Small intestine (tissue), 7 donors: ENCODE results near the gene PSD2. TPM values are rescaled to one million over a fixed set of nuclear protein-coding genes. Genes with fewer than 3 reads are reported as not detected.

ENCODE experiments used
- DNase-seq, 2 donors: peaks; one replicate each; pipeline versions ENCODE4 v3.0.0 to v3.0.0-alpha.2; 2013
- FAIRE-seq: peaks from 2 replicates; lab custom pipeline; 2012; peaks lifted over from hg19 to GRCh38; lab: Jason Lieb, UNC
- H3K27ac ChIP-seq, 3 donors: one replicate each; pipeline ENCODE4 v1.5.1; 2013; ENCODE audit warnings: low read length in 2 of 3, mild to moderate bottlenecking in 2 of 3, control low read depth in 1 of 3, inconsistent platforms in 1 of 3, low read depth in 1 of 3, moderate library complexity in 1 of 3
- H3K27me3 ChIP-seq, 3 donors: one replicate each; pipeline ENCODE4 v1.6.1; 2013; ENCODE audit warnings: low read length in 3 of 3, inconsistent platforms in 1 of 3; ENCODE audit not compliant: control insufficient read depth in 3 of 3, insufficient read depth in 3 of 3
- H3K36me3 ChIP-seq, 3 donors: one replicate each; pipeline ENCODE4 v1.6.1; 2013; ENCODE audit warnings: low read length in 3 of 3, inconsistent platforms in 1 of 3, low read depth in 1 of 3, mild to moderate bottlenecking in 1 of 3, moderate library complexity in 1 of 3; ENCODE audit not compliant: control insufficient read depth in 3 of 3, insufficient read depth in 2 of 3
- H3K4me1 ChIP-seq, 3 donors: one replicate each; pipeline ENCODE4 v1.6.1; 2013; ENCODE audit warnings: low read length in 2 of 3, inconsistent platforms in 1 of 3, low read depth in 1 of 3, mild to moderate bottlenecking in 1 of 3, moderate library complexity in 1 of 3; ENCODE audit not compliant: control insufficient read depth in 3 of 3, insufficient read depth in 2 of 3
- H3K4me3 ChIP-seq, 3 donors: one replicate each; pipeline ENCODE4 v1.5.1; 2013; ENCODE audit warnings: low read length in 3 of 3, control low read depth in 1 of 3, inconsistent platforms in 1 of 3, low read depth in 1 of 3, mild to moderate bottlenecking in 1 of 3, moderate library complexity in 1 of 3
- H3K9me3 ChIP-seq, 2 donors: one replicate each; pipeline ENCODE4 v1.6.1; 2013; ENCODE audit warnings: low read depth in 1 of 2, low read length in 1 of 2; ENCODE audit not compliant: control insufficient read depth in 2 of 2, insufficient read depth in 1 of 2
- WGBS, 3 donors: extraction: QIAGEN DNeasy Blood & Tissue Kit; methylation state at CpG; one replicate each; pipeline ENCODE4 v1.1.7; 2013; 5-methylcytosine and 5-hydroxymethylcytosine counted together
- polyA plus RNA-seq, 4 donors: library from polyadenylated mRNA; stranded (reverse) in 3 of 4; unstranded in 1 of 4; fragments of 200-250 nt in 3 of 4; fragments of 120-200 nt in 1 of 4; gene quantifications; one replicate each; pipeline versions ENCODE4 v1.2.1 to v1.2.3, GENCODE V29; 2013
- donor health status: healthy with polysubstance abuse.
- donor health status: control.
- donor health status: control.
- donor health status: Bipolar disorder and iron deficiency.
- donor health status: healthy.

Gene PSD2
- polyA plus RNA-seq, 4 donors = 0.12 to 0.34 TPM; not detected in 2

DNA sequence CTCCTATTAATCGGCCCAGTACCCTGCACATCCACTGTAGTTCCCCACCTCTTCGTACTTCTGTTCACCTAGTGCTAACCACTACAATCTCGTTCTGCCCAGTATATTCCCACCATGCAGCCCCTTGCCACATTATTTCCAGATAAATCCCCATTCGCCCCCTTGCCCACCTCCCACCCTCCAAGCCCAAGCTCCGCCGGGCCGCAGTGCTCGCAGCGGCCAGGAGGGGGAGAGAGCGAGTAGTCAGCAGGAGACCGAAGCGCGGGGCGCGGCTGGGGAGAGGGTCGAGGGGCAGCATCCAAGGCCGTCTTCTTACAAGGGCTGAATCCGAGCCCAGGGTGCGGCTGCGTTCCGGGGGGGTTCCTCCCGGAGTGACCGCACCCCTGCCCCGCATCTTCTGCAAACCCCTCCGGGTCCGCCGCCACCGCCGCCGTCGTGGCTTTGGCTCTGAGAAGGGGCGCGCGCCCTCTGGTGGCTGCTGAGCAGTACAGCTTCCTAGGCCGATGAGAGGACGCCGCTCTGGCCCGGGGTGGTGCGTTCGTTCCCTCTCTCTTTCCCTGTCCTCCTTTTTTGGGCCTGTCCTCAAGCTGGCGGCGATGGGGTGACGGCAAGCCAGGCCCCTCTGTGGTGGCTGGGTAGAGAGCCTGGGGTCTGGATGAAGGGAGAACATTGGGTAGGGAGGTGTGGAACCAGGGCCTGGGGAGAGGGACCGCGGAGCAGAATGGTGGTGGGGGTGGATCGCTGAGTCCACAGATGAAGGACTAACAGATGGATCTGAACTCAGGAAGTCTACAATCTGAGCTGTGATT is 30.0 kb upstream of the PSD2 start:
- Histone ChIP-seq H3K4me1 (peaks cover 0 to 16% (median 0%) of the 10 kb centered on the region in 3 donors), H3K4me3 (peak overlapping the region; percentile 43 to 53 (median 45)), H3K36me3 (no peaks in the 10 kb centered on the region), H3K27me3 (peaks cover 0 to 22% (median 17%) of the 10 kb centered on the region in 3 donors), H3K27ac (no peak overlapping the region), H3K9me3 (no peaks in the 10 kb centered on the region)
- DNase-seq (peak; percentile 72 to 89), FAIRE-seq (no peak)
- 8 to 12% (median 11%) methylated on average over 38 to 46 of the region's 46 CpGs for WGBS, 3 donors

DNA sequence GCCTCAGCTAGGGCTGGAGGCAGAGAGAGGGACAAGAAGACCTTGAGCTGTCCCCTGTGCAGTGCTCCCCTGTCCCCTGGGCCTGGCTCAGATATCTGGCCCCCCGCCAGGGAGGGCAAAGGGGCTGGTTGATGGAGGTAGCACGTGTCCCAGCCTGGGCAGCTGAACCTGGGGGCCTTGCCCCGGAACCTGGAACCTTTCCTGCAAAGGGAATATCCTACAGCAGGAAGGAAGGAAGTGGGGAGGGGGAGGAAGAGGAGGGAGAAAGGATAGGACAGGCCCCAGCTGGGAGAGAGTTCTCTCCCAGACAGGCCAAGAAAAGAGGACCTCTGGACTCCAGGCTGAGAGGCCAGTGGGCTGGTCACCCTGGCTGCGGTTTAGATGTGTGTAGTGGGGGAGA is 27.6 kb upstream of the PSD2 start:
- Histone ChIP-seq H3K4me3 (no peak overlapping the region), H3K36me3 (no peaks in the 10 kb centered on the region), H3K9me3 (no peaks in the 10 kb centered on the region), H3K27ac (no peak overlapping the region), H3K27me3 (peaks cover 0 to 22% (median 15%) of the 10 kb centered on the region in 3 donors), H3K4me1 (peaks cover 0 to 7% (median 0%) of the 10 kb centered on the region in 3 donors)
- WGBS, 3 donors = 23 to 64% (median 54%) methylated on average over 4 of the region's 4 CpGs
- DNase-seq (peak in 1 of 2 donors; percentile 20), FAIRE-seq (no peak)

DNA sequence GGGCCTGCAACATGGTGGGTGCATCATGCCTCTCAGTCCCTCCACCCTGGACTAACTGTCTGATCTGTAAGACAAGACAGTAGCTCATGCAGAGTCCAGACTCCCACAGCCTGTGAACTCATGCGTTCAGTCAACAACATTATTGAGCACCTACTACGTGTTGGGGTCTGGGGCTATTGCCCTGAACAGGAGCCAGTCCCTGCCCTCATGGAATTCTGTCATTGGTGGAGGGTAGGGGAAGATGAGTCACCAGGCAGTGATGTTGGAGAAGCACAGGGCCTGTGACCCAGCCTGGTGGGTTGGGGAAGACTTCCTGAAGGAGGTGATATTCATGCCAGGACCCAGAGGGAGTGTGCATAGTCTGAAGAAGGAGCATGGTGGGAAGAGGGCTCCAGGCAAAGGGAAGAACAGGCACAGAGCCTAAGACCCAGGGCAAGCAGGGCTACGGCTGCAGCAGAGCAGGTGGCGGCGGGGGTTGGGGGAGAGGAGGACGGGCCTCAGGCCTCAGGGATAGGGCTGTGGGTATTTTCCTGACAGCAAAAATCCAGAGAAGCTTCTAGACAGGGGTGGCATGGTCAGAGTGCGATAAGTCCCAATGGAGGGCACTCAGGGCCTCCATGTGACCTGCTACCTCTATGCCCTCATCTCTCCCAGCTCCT is 26.7 kb upstream of the PSD2 start:
- 90 to 94% (median 92%) methylated on average over 7 of the region's 7 CpGs for WGBS, 3 donors
- H3K36me3 ChIP-seq = no peaks in the 10 kb centered on the region
- no peak for DNase-seq
- FAIRE-seq = no peak
- H3K4me1 ChIP-seq = no peaks in the 10 kb centered on the region
- no peak overlapping the region for H3K27ac ChIP-seq
- H3K9me3 ChIP-seq = no peaks in the 10 kb centered on the region
- H3K4me3 ChIP-seq = no peak overlapping the region
- H3K27me3 ChIP-seq = peaks cover 0 to 15% (median 10%) of the 10 kb centered on the region in 3 donors

DNA sequence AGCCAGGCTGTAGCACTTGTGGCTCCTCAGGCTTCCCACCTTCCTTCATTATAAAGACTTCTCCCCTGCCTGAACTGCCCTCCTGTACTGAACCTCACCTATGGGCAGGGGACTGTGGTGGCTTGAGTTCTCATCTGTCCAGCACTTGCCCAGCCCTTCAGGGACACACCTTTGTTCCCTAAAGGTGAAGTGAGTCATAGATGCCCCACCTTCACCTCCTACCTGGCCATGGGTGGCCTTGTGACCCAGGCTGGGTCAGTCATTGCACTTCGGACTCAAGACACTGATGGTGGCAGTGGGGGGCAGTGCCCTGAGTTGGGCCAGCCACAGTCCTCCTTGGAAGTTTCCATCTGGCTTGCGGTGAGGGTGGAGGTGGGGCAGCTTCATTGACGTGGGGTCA is 26.1 kb upstream of the PSD2 start:
- Histone ChIP-seq H3K27ac (no peak overlapping the region), H3K4me3 (no peak overlapping the region), H3K27me3 (peaks cover 0 to 14% (median 6%) of the 10 kb centered on the region in 3 donors), H3K9me3 (no peaks in the 10 kb centered on the region), H3K4me1 (no peaks in the 10 kb centered on the region), H3K36me3 (no peaks in the 10 kb centered on the region)
- FAIRE-seq (no peak), DNase-seq (peak in 1 of 2 donors; percentile 60)
- 78 to 88% (median 83%) methylated on average over 3 of the region's 3 CpGs for WGBS, 3 donors

DNA sequence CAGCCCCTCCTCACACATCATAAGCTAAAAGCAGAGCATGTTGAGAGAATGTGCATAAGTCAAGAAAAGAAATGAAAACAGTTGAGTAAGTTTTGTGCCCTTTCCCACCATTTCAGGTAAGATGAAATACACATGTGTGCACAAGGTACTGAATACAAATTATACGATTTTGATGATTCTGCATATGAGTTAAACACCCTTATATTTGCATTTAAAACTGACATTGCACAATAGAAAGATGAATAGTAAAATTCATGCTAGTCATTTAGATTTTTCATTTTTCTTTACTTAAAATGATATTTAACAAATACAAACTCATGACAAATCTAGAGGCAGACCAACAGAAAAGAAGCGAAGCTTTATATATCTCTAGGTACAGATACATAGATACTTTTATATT is 24.9 kb upstream of the PSD2 start:
- no peaks in the 10 kb centered on the region for H3K9me3 ChIP-seq
- WGBS, 3 donors = 83 to 88% (median 88%) methylated on average over 2 of the region's 2 CpGs
- H3K27me3 ChIP-seq = peaks cover 0 to 10% (median 0%) of the 10 kb centered on the region in 3 donors
- no peaks in the 10 kb centered on the region for H3K4me1 ChIP-seq
- no peaks in the 10 kb centered on the region for H3K36me3 ChIP-seq
- H3K4me3 ChIP-seq = no peak overlapping the region
- FAIRE-seq = no peak
- no peak overlapping the region for H3K27ac ChIP-seq
- no peak for DNase-seq

DNA sequence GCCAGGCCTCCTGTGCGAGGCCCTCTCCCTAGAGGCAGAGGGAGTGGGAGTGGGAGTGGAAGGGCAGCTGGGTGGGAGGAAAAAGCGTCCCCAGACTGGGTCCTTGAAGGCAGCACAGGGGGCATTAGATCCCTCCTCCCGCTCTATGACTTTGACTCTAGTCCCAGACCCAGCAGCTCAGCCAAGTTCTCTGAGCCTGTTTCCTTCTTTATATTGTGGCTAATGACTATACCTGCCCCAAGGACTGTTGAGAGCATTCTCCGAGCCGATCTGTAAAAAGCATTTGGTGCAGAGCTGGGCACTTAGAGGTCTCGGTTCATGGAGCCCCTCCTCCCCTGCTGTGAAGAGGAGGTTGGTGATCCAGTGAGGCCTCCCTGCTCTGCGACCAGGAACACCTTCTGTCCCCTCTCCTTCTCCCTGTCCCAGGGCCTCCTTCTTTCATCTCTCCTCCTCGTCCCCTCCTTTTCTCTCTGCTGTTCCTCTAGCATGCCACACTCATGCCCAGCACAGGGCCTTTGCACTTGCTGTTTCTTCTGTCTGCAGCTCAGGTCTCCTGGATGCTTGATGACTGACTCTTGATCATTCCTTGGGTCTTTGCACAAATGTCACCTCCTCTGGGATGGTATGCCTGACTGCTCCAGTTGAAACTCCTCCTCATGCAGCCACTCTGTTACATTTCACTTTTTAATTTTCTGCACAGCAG is 23.4 kb upstream of the PSD2 start:
- FAIRE-seq (no peak), DNase-seq (no peak)
- Histone ChIP-seq H3K9me3 (no peaks in the 10 kb centered on the region), H3K4me3 (no peak overlapping the region), H3K27me3 (peaks cover 0 to 10% (median 0%) of the 10 kb centered on the region in 3 donors), H3K4me1 (no peaks in the 10 kb centered on the region), H3K27ac (no peak overlapping the region), H3K36me3 (no peaks in the 10 kb centered on the region)
- WGBS, 3 donors = 86 to 93% (median 87%) methylated on average over 8 of the region's 8 CpGs

DNA sequence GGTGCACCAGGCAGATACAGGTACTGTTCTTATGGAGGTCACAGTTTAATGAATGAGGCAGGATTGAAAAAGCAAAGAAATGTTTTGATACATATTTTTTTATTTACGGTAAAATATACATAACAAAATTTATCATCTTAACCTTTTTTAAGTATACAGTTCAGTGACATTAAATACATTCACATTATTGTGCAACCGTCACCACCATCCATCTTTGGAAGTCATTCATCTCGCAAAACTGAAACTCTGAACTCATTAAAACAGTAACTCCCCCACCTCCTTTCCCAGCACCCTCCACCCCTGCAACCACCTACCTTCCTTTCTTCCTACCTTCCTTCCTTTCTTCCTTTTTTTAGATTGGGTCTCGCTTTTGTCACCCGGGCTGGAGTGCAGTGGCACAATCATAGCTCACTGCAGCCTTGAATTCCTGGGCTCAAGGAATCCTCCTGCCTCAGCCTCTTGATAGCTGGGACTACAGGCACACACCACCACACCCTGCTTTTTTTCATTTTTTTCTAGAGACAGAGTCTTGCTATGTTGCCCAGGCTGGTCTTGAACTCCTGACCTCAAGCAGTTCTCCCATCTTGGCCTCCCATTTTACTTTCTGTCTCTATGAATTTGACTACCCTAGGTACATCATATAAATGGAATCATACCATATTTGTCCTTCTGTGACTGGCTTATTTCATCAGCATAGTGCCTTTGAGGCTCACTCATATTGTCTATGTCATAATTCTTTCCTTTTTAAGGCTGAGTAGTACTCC is 22.5 kb upstream of the PSD2 start:
- H3K9me3 ChIP-seq = no peaks in the 10 kb centered on the region
- WGBS, 3 donors = 77 to 84% (median 78%) methylated on average over 5 of the region's 5 CpGs
- peaks cover 0 to 10% (median 0%) of the 10 kb centered on the region in 3 donors for H3K27me3 ChIP-seq
- no peaks in the 10 kb centered on the region for H3K4me1 ChIP-seq
- DNase-seq (no peak), FAIRE-seq (no peak)
- no peak overlapping the region for H3K27ac ChIP-seq
- no peak overlapping the region for H3K4me3 ChIP-seq
- H3K36me3 ChIP-seq = no peaks in the 10 kb centered on the region
